ENCODE results near the gene MAP6D1. TPM values are rescaled to one million over a fixed set of nuclear protein-coding genes. Genes with fewer than 3 reads are reported as not detected.

Gene MAP6D1
- total RNA-seq, 1 donor from 2014 or later = 2.2 TPM

DNA sequence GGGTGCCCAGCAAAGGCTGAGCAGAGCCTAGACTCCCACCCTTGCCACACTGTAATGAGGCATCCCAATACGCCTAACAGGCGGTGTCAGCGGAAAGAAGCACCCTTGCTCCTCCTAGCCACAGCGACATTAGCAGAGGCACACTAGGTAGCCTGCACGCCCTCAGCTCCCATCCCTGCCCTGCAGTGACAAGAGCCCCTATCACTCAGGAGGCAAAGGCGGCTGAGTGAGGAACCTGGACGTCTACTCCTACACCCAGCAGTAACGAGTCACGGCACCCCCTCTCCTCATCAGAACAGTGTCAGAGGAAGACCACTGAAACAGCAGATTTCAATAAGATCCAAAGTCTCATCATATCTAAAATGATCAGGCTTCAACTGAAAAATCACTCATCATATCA lies 12.0 kb upstream of the MAP6D1 start:
- Mint-ChIP-seq H3K4me3 (no peak overlapping the region), H3K36me3 (ENCODE audit: low read depth) (peaks cover 34% of the 10 kb centered on the region), H3K4me1 (ENCODE audit: low read depth) (no peaks in the 10 kb centered on the region), H3K27me3 (ENCODE audit: insufficient read depth) (no peaks in the 10 kb centered on the region), H3K27ac (peak overlapping the region; percentile 48), H3K9me3 (no peaks in the 10 kb centered on the region)
- no peak for DNase-seq (ENCODE audit: low spot score)
- intact Hi-C loops (cut with micrococcal nuclease) = no loop called here

DNA sequence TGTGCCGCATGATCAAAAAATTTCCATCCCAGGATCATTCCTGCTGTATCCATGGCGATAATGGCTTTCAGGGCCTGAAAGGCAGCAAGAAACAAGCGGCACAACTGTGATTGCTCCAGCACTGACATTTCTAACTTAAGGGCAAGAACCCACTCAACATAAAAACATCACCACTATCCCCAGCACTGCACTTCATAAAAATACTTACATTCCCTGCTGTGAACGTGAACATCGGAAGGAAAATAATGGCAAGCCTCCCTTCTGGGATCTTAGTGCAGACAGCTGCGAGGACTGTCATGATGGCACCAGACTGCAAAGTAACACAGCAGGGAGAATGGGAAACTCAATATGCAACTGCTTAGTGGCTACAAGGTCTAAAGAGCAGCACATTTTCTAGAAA lies 8.1 kb upstream of the MAP6D1 start:
- Mint-ChIP-seq H3K4me3 (no peak overlapping the region), H3K4me1 (ENCODE audit: low read depth) (no peaks in the 10 kb centered on the region), H3K36me3 (ENCODE audit: low read depth) (peaks cover 16% of the 10 kb centered on the region), H3K9me3 (no peaks in the 10 kb centered on the region), H3K27ac (no peak overlapping the region), H3K27me3 (ENCODE audit: insufficient read depth) (no peaks in the 10 kb centered on the region)
- intact Hi-C loops (cut with micrococcal nuclease) = no loop called here
- no peak for DNase-seq (ENCODE audit: low spot score)

DNA sequence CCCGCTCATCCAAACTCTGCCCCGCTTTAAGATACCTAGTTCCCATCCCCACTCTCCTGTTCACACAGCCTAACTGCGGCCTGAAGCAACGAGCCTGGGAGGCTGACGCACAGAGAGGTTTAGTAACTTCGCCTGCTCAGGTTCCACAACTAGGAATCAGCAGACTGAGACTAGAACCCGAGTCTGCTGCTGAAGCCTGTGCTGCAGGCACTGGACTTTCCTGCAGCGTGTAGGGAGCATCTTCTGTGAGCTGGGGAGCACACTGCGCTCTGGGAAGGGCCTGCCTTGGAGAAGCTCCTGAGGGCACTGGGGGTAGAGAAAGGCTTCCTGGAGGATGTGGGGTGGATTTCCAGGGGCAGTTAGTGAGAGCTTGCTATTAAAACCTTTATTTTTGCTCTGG lies 4.8 kb upstream of the MAP6D1 start:
- DNase-seq (ENCODE audit: low spot score) = no peak
- intact Hi-C loops (cut with micrococcal nuclease) = no loop called here
- H3K9me3 Mint-ChIP-seq = no peaks in the 10 kb centered on the region
- peaks cover 13% of the 10 kb centered on the region for H3K36me3 Mint-ChIP-seq (ENCODE audit: low read depth)
- H3K27me3 Mint-ChIP-seq (ENCODE audit: insufficient read depth) = peaks cover 2% of the 10 kb centered on the region
- H3K4me1 Mint-ChIP-seq (ENCODE audit: low read depth) = no peaks in the 10 kb centered on the region
- H3K4me3 Mint-ChIP-seq = no peak overlapping the region
- no peak overlapping the region for H3K27ac Mint-ChIP-seq

DNA sequence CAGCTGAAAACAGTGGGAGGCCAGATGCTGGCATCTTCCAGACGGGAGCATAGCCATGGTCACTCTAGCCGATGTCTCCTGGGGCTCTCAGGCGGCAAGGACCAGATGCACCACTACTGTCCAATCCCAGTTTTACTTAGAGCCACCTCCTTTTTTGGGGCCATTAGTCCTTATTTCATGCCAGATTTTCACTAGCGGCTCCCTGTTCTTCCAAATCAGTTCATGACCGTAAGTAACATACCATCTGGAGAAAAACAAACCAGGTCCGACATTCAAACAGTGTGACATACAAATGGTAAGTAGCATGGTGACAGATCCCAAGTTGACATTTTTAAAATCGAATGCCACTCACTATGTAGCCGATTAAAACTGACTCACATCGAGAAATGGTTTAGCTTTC lies 4.1 kb upstream of the MAP6D1 start:
- Mint-ChIP-seq H3K9me3 (no peaks in the 10 kb centered on the region), H3K36me3 (ENCODE audit: low read depth) (peaks cover 12% of the 10 kb centered on the region), H3K4me1 (ENCODE audit: low read depth) (peaks cover 1% of the 10 kb centered on the region), H3K4me3 (no peak overlapping the region), H3K27ac (no peak overlapping the region), H3K27me3 (ENCODE audit: insufficient read depth) (peaks cover 3% of the 10 kb centered on the region)
- intact Hi-C loops (cut with micrococcal nuclease) = no loop called here
- no peak for DNase-seq (ENCODE audit: low spot score)

- Mint-ChIP-seq H3K27me3 (ENCODE audit: insufficient read depth) (peaks cover 8% of the 10 kb centered on the region), H3K27ac (no peak overlapping the region)
These were observed 3.1 kb upstream of the MAP6D1 start for GRCh38 chr3:183828538-183828870.

GRCh38 chr3:183827809-183828537 lies 2.6 kb upstream of the MAP6D1 start:
- intact Hi-C loops (cut with micrococcal nuclease) = no loop called here
- Mint-ChIP-seq H3K4me3 (no peak overlapping the region), H3K27ac (no peak overlapping the region), H3K9me3 (no peaks in the 10 kb centered on the region), H3K27me3 (ENCODE audit: insufficient read depth) (peaks cover 8% of the 10 kb centered on the region), H3K36me3 (ENCODE audit: low read depth) (peaks cover 11% of the 10 kb centered on the region), H3K4me1 (ENCODE audit: low read depth) (peaks cover 9% of the 10 kb centered on the region)
- DNase-seq (ENCODE audit: low spot score) = no peak

More at GRCh38 chr3:183828538-183828870, 3.1 kb upstream of the MAP6D1 start:
- no peak for DNase-seq (ENCODE audit: low spot score)
- H3K4me3 Mint-ChIP-seq = no peak overlapping the region
- intact Hi-C loops (cut with micrococcal nuclease) = no loop called here
- no peaks in the 10 kb centered on the region for H3K9me3 Mint-ChIP-seq
- H3K36me3 Mint-ChIP-seq (ENCODE audit: low read depth) = peaks cover 11% of the 10 kb centered on the region
- peaks cover 9% of the 10 kb centered on the region for H3K4me1 Mint-ChIP-seq (ENCODE audit: low read depth)

- H3K4me3 Mint-ChIP-seq = peak overlapping the region; percentile 69
- DNase-seq (ENCODE audit: low spot score) = no peak
- peaks cover 9% of the 10 kb centered on the region for H3K4me1 Mint-ChIP-seq (ENCODE audit: low read depth)
- H3K27ac Mint-ChIP-seq = peak overlapping the region; percentile 8
- peaks cover 11% of the 10 kb centered on the region for H3K36me3 Mint-ChIP-seq (ENCODE audit: low read depth)
- intact Hi-C loops (cut with micrococcal nuclease) = no loop called here
- peaks cover 8% of the 10 kb centered on the region for H3K27me3 Mint-ChIP-seq (ENCODE audit: insufficient read depth)
- no peaks in the 10 kb centered on the region for H3K9me3 Mint-ChIP-seq
These were observed 1.3 kb upstream of the MAP6D1 start for GRCh38 chr3:183826448-183827250.

GRCh38 chr3:183824761-183825455 lies 469 bp downstream of the MAP6D1 start:
- H3K36me3 Mint-ChIP-seq (ENCODE audit: low read depth) = peaks cover 9% of the 10 kb centered on the region
- DNase-seq (ENCODE audit: low spot score) = no peak
- no peak overlapping the region for H3K27ac Mint-ChIP-seq
- no peaks in the 10 kb centered on the region for H3K9me3 Mint-ChIP-seq
- peak overlapping the region; percentile 78 for H3K4me3 Mint-ChIP-seq
- peaks cover 11% of the 10 kb centered on the region for H3K27me3 Mint-ChIP-seq (ENCODE audit: insufficient read depth)
- peaks cover 9% of the 10 kb centered on the region for H3K4me1 Mint-ChIP-seq (ENCODE audit: low read depth)
- intact Hi-C loops (cut with micrococcal nuclease) = loop anchor here (1.0 kb wide), 1 partner anchor 59 kb away; the partner anchor contains the start of gene PARL

DNA sequence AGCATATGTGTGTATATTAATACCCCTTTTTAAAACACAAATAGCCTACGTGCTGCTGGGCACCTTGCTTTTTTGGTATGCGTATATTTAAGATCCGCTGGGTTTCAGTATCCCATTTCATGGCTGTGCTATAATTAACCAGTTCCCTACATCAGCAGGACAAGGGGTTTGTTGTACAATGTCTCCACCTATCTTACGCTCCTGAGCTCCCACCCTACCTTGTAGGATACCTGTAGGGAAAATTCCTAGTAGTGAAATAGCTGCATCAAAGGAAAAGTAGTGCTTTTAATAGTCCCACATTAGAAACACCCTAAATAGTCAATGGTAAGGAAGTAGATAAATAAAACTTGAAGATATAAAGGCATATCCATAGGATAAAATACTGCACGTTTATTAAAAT lies 1.4 kb downstream of the MAP6D1 start:
- Mint-ChIP-seq H3K27ac (no peak overlapping the region), H3K36me3 (ENCODE audit: low read depth) (peaks cover 8% of the 10 kb centered on the region), H3K27me3 (ENCODE audit: insufficient read depth) (peaks cover 11% of the 10 kb centered on the region), H3K4me1 (ENCODE audit: low read depth) (peaks cover 9% of the 10 kb centered on the region), H3K4me3 (peak overlapping the region; percentile 78), H3K9me3 (no peaks in the 10 kb centered on the region)
- no peak for DNase-seq (ENCODE audit: low spot score)
- intact Hi-C loops (cut with micrococcal nuclease) = no loop called here

GRCh38 chr3:183822631-183823030 lies 2.7 kb downstream of the MAP6D1 start:
- Mint-ChIP-seq H3K4me1 (ENCODE audit: low read depth) (peaks cover 9% of the 10 kb centered on the region), H3K36me3 (ENCODE audit: low read depth) (peaks cover 8% of the 10 kb centered on the region), H3K9me3 (no peaks in the 10 kb centered on the region), H3K27ac (no peak overlapping the region), H3K4me3 (peak overlapping the region; percentile 37), H3K27me3 (ENCODE audit: insufficient read depth) (peaks cover 11% of the 10 kb centered on the region)
- intact Hi-C loops (cut with micrococcal nuclease) = no loop called here
- DNase-seq (ENCODE audit: low spot score) = no peak

GRCh38 chr3:183819831-183820230 lies 5.5 kb downstream of the MAP6D1 start:
- Mint-ChIP-seq H3K27me3 (ENCODE audit: insufficient read depth) (peaks cover 8% of the 10 kb centered on the region), H3K4me1 (ENCODE audit: low read depth) (peaks cover 24% of the 10 kb centered on the region), H3K4me3 (no peak overlapping the region), H3K36me3 (ENCODE audit: low read depth) (peaks cover 7% of the 10 kb centered on the region), H3K9me3 (no peaks in the 10 kb centered on the region), H3K27ac (no peak overlapping the region)
- intact Hi-C loops (cut with micrococcal nuclease) = no loop called here
- DNase-seq (ENCODE audit: low spot score) = no peak

DNA sequence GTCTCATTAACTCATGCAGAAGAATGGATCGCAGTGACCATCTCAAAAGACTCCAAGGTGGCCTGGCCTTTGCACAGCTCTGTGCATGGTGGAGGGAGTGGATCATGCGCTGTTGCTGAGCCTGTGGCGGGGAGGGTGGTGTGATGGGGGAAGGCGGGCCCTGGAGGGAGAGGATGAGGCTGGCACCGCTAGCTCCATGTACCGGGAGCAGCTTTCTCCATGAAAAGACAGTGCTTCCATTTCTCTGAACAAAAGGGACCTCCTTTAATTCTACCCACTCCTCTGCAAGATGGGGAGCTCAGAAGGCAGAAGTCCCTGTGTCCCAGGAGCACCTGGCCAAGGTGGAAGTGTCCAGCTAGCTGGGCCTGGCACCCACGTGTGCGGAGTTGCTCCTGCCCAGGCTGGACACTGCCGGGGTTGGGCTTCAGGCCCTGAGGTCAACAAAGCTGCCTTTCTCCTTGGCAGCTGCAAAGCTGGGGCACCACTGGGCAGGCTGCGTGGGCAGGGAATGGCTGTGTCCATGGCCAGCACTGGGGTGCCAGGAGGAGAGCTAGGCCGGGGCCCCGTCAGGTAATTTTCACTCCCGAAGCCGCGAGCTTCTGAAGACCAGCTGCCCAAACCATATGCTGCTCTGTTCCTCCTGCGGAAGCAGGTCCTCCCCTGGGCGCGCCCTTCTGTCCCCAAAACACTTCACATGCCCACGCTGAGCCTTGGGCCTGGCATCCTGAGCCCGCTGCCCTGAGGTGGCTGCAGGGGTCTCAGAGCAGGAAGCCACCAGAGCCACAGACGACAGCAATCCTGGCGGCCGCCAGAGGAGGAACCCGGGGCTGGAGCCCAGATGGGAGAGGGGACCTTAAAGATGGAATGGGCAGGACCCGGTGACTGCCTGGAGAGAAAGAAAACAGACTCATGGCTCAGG lies 6.4 kb downstream of the MAP6D1 start:
- no peak overlapping the region for H3K27ac Mint-ChIP-seq
- H3K27me3 Mint-ChIP-seq (ENCODE audit: insufficient read depth) = peaks cover 2% of the 10 kb centered on the region
- H3K9me3 Mint-ChIP-seq = no peaks in the 10 kb centered on the region

More for the DNA sequence above, 6.4 kb downstream of the MAP6D1 start:
- peaks cover 6% of the 10 kb centered on the region for H3K36me3 Mint-ChIP-seq (ENCODE audit: low read depth)
- intact Hi-C loops (cut with micrococcal nuclease) = no loop called here
- H3K4me1 Mint-ChIP-seq (ENCODE audit: low read depth) = peaks cover 23% of the 10 kb centered on the region
- H3K4me3 Mint-ChIP-seq = no peak overlapping the region
- DNase-seq (ENCODE audit: low spot score) = no peak

Measured in activated T-helper 1 cell treated with anti-CD3 and anti-CD28 coated beads, Interleukin-12 subunit alpha, Interleukin-12 subunit beta, Interleukin-2, Interleukin-4 antibody, amounts not matched to agents 30 ng/mL and 10 ng/mL and 1 ng/mL, durations not matched to agents 14 hours and 24 hours and 36 hours (primary cell).